HepG2 (cell line): ENCODE data around the gene DIPK1A. TPM values are rescaled to one million over a fixed set of nuclear protein-coding genes. Genes with fewer than 3 reads are reported as not detected.
A peak's percentile ranks its signal among the peaks of the same experiment; 100 is the strongest.

Experiments used
- AHDC1 ChIP-seq: sonication (generic); formaldehyde crosslinking; IDR thresholded peaks from 2 replicates; pipeline ENCODE4 v1.5.1; 2020; ENCODE audit warnings: mild to moderate bottlenecking, missing genetic modification reagents, borderline replicate concordance
- ATAD3A ChIP-seq: sonication (generic); formaldehyde crosslinking; IDR thresholded peaks from 2 replicates; pipeline ENCODE4 v1.4.0; 2020; ENCODE audit warnings: missing genetic modification reagents
- BCL6 ChIP-seq: IDR thresholded peaks from 2 replicates; pipeline ENCODE4 v1.6.1; 2016; ENCODE audit warnings: missing genetic modification reagents, missing compliant biosample characterization
- BRD4 ChIP-seq: sonication (generic); formaldehyde crosslinking; IDR thresholded peaks from 2 replicates; pipeline ENCODE4 v1.4.0; 2020; ENCODE audit warnings: missing genetic modification reagents
- CBX1 ChIP-seq: IDR thresholded peaks from one replicate; pipeline ENCODE4 v1.6.1; 2016; ENCODE audit warnings: antibody characterized with exemption, low read depth
- CSRNP1 ChIP-seq: sonication (generic); formaldehyde crosslinking; IDR thresholded peaks from 2 replicates; pipeline ENCODE4 v1.8.1; 2023; ENCODE audit warnings: mild to moderate bottlenecking, missing genetic modification reagents
- DNMT3B ChIP-seq: conservative IDR thresholded peaks from 2 replicates; pipeline ENCODE4 v1.6.1; 2016; ENCODE audit warnings: missing biosample characterization, control low read depth
- EHMT2 ChIP-seq: fragments of 200-600 bp; sonication (generic); IDR thresholded peaks from 2 replicates; pipeline ENCODE4 v1.7.0; 2017; ENCODE audit warnings: antibody characterized with exemption, low read depth, low read length, borderline replicate concordance
- FLYWCH1 ChIP-seq: sonication (generic); formaldehyde crosslinking; IDR thresholded peaks from 2 replicates; pipeline ENCODE4 v1.8.1; 2023; ENCODE audit warnings: mild to moderate bottlenecking, missing genetic modification reagents
- FOXM1 ChIP-seq: sonication (generic); formaldehyde crosslinking; IDR thresholded peaks from 2 replicates; pipeline ENCODE4 v1.5.0; 2020; ENCODE audit warnings: missing genetic modification reagents
- FOXP4 ChIP-seq: sonication (generic); formaldehyde crosslinking; IDR thresholded peaks from 2 replicates; pipeline ENCODE4 v1.4.0; 2020; ENCODE audit warnings: missing genetic modification reagents
- HDAC2 ChIP-seq: sonication (generic); formaldehyde crosslinking; IDR thresholded peaks from 2 replicates; pipeline ENCODE4 v1.4.0; 2020; ENCODE audit warnings: missing genetic modification reagents
- MLLT10 ChIP-seq: sonication (generic); formaldehyde crosslinking; IDR thresholded peaks from 2 replicates; pipeline ENCODE4 v1.4.0; 2020; ENCODE audit warnings: missing genetic modification reagents
- MXI1 ChIP-seq: IDR thresholded peaks from 3 replicates; pipeline ENCODE4 v1.6.1; 2012; ENCODE audit warnings: low read depth, low read length, inconsistent platforms, borderline replicate concordance
- PAX8 ChIP-seq: sonication (generic); formaldehyde crosslinking; IDR thresholded peaks from 2 replicates; pipeline ENCODE4 v1.8.0; 2022; ENCODE audit warnings: mild to moderate bottlenecking, missing genetic modification reagents, borderline replicate concordance
- POGZ ChIP-seq: sonication (generic); formaldehyde crosslinking; IDR thresholded peaks from 2 replicates; pipeline ENCODE4 v1.4.0; 2020; ENCODE audit warnings: mild to moderate bottlenecking, missing genetic modification reagents
- ZKSCAN8 ChIP-seq: IDR thresholded peaks from 2 replicates; pipeline ENCODE4 v1.6.1; 2016; ENCODE audit warnings: borderline replicate concordance, missing genetic modification reagents, missing compliant biosample characterization
- ZMYM2 ChIP-seq: sonication (generic); formaldehyde crosslinking; IDR thresholded peaks from 2 replicates; pipeline ENCODE4 v1.8.0; 2022; ENCODE audit warnings: mild to moderate bottlenecking, missing genetic modification reagents
- ZNF33A ChIP-seq: sonication (generic); formaldehyde crosslinking; IDR thresholded peaks from 2 replicates; pipeline ENCODE4 v1.5.1; 2020; ENCODE audit warnings: missing genetic modification reagents, mild to moderate bottlenecking, moderate library complexity, borderline replicate concordance
- ZNF451 ChIP-seq: sonication (generic); formaldehyde crosslinking; IDR thresholded peaks from 2 replicates; pipeline ENCODE4 v1.5.0; 2020; ENCODE audit warnings: mild to moderate bottlenecking, missing genetic modification reagents
- ZNF550 ChIP-seq: sonication (generic); formaldehyde crosslinking; IDR thresholded peaks from 2 replicates; pipeline ENCODE4 v1.4.0; 2020; ENCODE audit warnings: mild to moderate bottlenecking, missing genetic modification reagents, borderline replicate concordance
- ZNF570 ChIP-seq: sonication (generic); formaldehyde crosslinking; IDR thresholded peaks from 2 replicates; pipeline ENCODE4 v1.4.0; 2020; ENCODE audit warnings: mild to moderate bottlenecking, missing genetic modification reagents, borderline replicate concordance
- ZNF678 ChIP-seq: sonication (generic); formaldehyde crosslinking; IDR thresholded peaks from 2 replicates; pipeline ENCODE4 v1.4.0; 2020; ENCODE audit warnings: mild to moderate bottlenecking, missing genetic modification reagents
- ZNF720 ChIP-seq: sonication (generic); formaldehyde crosslinking; IDR thresholded peaks from 2 replicates; pipeline ENCODE4 v1.4.0; 2020; ENCODE audit warnings: missing genetic modification reagents
- polyA plus RNA-seq, 8 experiments: library from polyadenylated mRNA; depleted of rRNA in 3 of 8; stranded (reverse) in 7 of 8; unstranded in 1 of 8; fragments of >200 nt; fragmentation: Illumina TruSeq in 4 of 8; extraction: Trizol in 4 of 8; gene quantifications; 2 replicates each; pipeline versions ENCODE4 v1.2.1 to v1.2.3, GENCODE V29; 2011 to 2016; ENCODE audit warnings: low read depth in 4 of 8, missing spikeins in 1 of 8, mixed read lengths in 1 of 8; ENCODE audit not compliant: insufficient read depth in 1 of 8
- total RNA-seq, 5 experiments: library from RNA; depleted of rRNA; stranded (reverse); fragments of >200 nt; fragmentation: Illumina TruSeq; extraction: Trizol; gene quantifications; 2 replicates each; pipeline ENCODE4 v1.2.3, GENCODE V29; 2016; ENCODE audit warnings: low read depth in 1 of 5

Gene DIPK1A
- total and polyA plus RNA-seq, 2 of the 13 experiments (the other 11 are each of a cell fraction or from before 2014, with no cell fraction given) = 8.4 TPM

- TF ChIP-seq BRD4 (CRISPR knock-in tag) (no peak), ZKSCAN8 (peak; percentile 33; the same call in 1 of the 2 replicates), CBX1 (no peak), AHDC1 (peak; percentile 89; the same call in 1 of the 2 replicates), PAX8 (CRISPR knock-in tag) (no peak), FOXM1 (CRISPR knock-in tag) (no peak), MXI1 (no peak), CSRNP1 (CRISPR knock-in tag) (no peak), ATAD3A (CRISPR knock-in tag) (no peak), ZNF570 (CRISPR knock-in tag) (no peak), HDAC2 (CRISPR knock-in tag) (peak; percentile 80), ZNF451 (CRISPR knock-in tag) (no peak), EHMT2 (peak; percentile 59; the same call in 1 of the 2 replicates), ZNF550 (CRISPR knock-in tag) (no peak), POGZ (peak; percentile 86), ZNF678 (no peak), MLLT10 (CRISPR knock-in tag) (no peak), FOXP4 (CRISPR knock-in tag) (peak; percentile 94), DNMT3B (CRISPR knock-in tag) (no peak), ZNF720 (CRISPR knock-in tag) (no peak), ZMYM2 (peak; percentile 62; the same call in 1 of the 2 replicates), FLYWCH1 (CRISPR knock-in tag) (no peak), BCL6 (CRISPR knock-in tag) (peak; percentile 49), ZNF33A (CRISPR knock-in tag) (no peak)
Observed at GRCh38 chr1:92886886-92887419, 74.3 kb downstream of the DIPK1A start (continued).
